Endothelial cell of umbilical vein (primary cell): ENCODE results near the gene KRTAP5-2. TPM values are rescaled to one million over a fixed set of nuclear protein-coding genes. Genes with fewer than 3 reads are reported as not detected.

Experiments used
- BruUV-seq: library from RNA; stranded (reverse); fragments of 400-500 nt; replicated peaks from 2 replicates; lab custom pipeline; 2021; lab: Mats Ljungman, UMichigan
- CTCF ChIA-PET: fragments of 300-600, 350-600 bp; sonication (Branson Sonifier 250); formaldehyde crosslinking; loops from one replicate; lab custom pipeline; 2021; ENCODE audit warnings: antibody characterized with exemption, inconsistent platforms; lab: Charles Lee
- POLR2A ChIA-PET: fragments of 300-600, 350-600 bp; sonication (Branson Sonifier 250); formaldehyde crosslinking; loops from one replicate; lab custom pipeline; 2021; ENCODE audit warnings: antibody characterized with exemption, inconsistent platforms; lab: Charles Lee
- DNase-seq: peaks from one replicate; pipeline ENCODE4 v3.0.0-alpha.2; 2011; ENCODE audit warnings: low read depth, low spot score
- FAIRE-seq: peaks from 2 replicates; lab custom pipeline; 2011; peaks lifted over from hg19 to GRCh38; lab: Jason Lieb, UNC
- H2AFZ ChIP-seq: 2 replicates; pipeline ENCODE4 v1.6.0; 2012; ENCODE audit warnings: low read depth, low read length, control low read depth, inconsistent platforms
- H3K27ac ChIP-seq: 2 replicates; pipeline ENCODE4 v1.5.1; 2011; ENCODE audit warnings: low read depth, mild to moderate bottlenecking, control low read depth, low read length, moderate library complexity; ENCODE audit not compliant: insufficient read depth
- H3K27me3 ChIP-seq, 2 experiments: 2 replicates each; pipeline versions ENCODE4 v1.6.0 to v1.6.1; 2011; ENCODE audit warnings: low read length in 2 of 2, mixed read lengths in 1 of 2; ENCODE audit not compliant: control insufficient read depth in 2 of 2, insufficient read depth in 2 of 2
- H3K36me3 ChIP-seq, 2 experiments: 2 replicates in 1 of 2; 3 replicates in 1 of 2; pipeline ENCODE4 v1.5.1; 2011; ENCODE audit warnings: low read length in 2 of 2, mild to moderate bottlenecking in 1 of 2, moderate library complexity in 1 of 2; ENCODE audit not compliant: control insufficient read depth in 2 of 2, insufficient read depth in 2 of 2; ENCODE audit errors: extremely low read depth in 1 of 2
- H3K4me1 ChIP-seq: 3 replicates; pipeline ENCODE4 v1.5.1; 2011; ENCODE audit warnings: mild to moderate bottlenecking, low read length; ENCODE audit not compliant: control insufficient read depth, insufficient read depth; ENCODE audit errors: extremely low read depth
- H3K4me2 ChIP-seq: 2 replicates; pipeline ENCODE4 v1.6.1; 2011; ENCODE audit warnings: low read length, control low read depth, mixed read lengths; ENCODE audit not compliant: insufficient read depth
- H3K4me3 ChIP-seq, 3 experiments: fragments of 200-600 bp in 1 of 3; sonication (generic), shearing (Covaris generic) in 1 of 3; replicated peaks in 1 of 3; 2 replicates each; pipeline ENCODE4 v1.5.1; 2011 to 2016; ENCODE audit warnings: control low read depth in 3 of 3, low read length in 3 of 3, mild to moderate bottlenecking in 2 of 3, inconsistent platforms in 1 of 3, low read depth in 1 of 3, moderate library complexity in 1 of 3; ENCODE audit not compliant: insufficient read depth in 1 of 3
- H3K79me2 ChIP-seq: 2 replicates; pipeline ENCODE4 v1.6.0; 2012; ENCODE audit warnings: low read length, inconsistent platforms; ENCODE audit not compliant: control insufficient read depth, insufficient read depth
- H3K9ac ChIP-seq: replicated peaks from 2 replicates; pipeline ENCODE3; 2011; ENCODE audit warnings: low read length, control low read depth; ENCODE audit not compliant: insufficient read depth; ENCODE audit errors: extremely low read depth
- H3K9me1 ChIP-seq: replicated peaks from 3 replicates; pipeline ENCODE4 v1.6.0; 2011; ENCODE audit warnings: mild to moderate bottlenecking, low read length; ENCODE audit not compliant: control insufficient read depth, insufficient read depth; ENCODE audit errors: extremely low read depth
- H3K9me3 ChIP-seq: replicated peaks from 2 replicates; pipeline ENCODE4 v1.5.1; 2012; ENCODE audit warnings: low read length, inconsistent platforms; ENCODE audit not compliant: control insufficient read depth, insufficient read depth
- H4K20me1 ChIP-seq: replicated peaks from 2 replicates; pipeline ENCODE3; 2011; ENCODE audit warnings: mild to moderate bottlenecking, low read length; ENCODE audit not compliant: control insufficient read depth, insufficient read depth; ENCODE audit errors: extremely low read depth
- CTCF ChIP-seq, 2 donors: IDR thresholded peaks; 1 replicate in 1 of 2; 2 replicates in 1 of 2; pipeline ENCODE4 v1.5.1; 2011; ENCODE audit warnings: low read length in 2 of 2, mild to moderate bottlenecking in 2 of 2, moderate library complexity in 2 of 2, control low read depth in 1 of 2, inconsistent platforms in 1 of 2, low read depth in 1 of 2; ENCODE audit not compliant: insufficient read depth in 1 of 2; ENCODE audit errors: extremely low read depth in 1 of 2
- EZH2 ChIP-seq: IDR thresholded peaks from 2 replicates; pipeline ENCODE4 v1.6.1; 2012; ENCODE audit warnings: borderline replicate concordance, low read depth, mild to moderate bottlenecking, moderate library complexity, low read length, inconsistent platforms; ENCODE audit not compliant: severe bottlenecking
- FOS ChIP-seq: IDR thresholded peaks from 2 replicates; pipeline ENCODE4 v1.6.1; 2011; ENCODE audit warnings: mild to moderate bottlenecking, low read length, moderate library complexity, borderline replicate concordance; ENCODE audit not compliant: insufficient read depth
- GATA2 ChIP-seq: IDR thresholded peaks from 2 replicates; pipeline ENCODE4 v1.7.0; 2011; ENCODE audit warnings: low read depth, mild to moderate bottlenecking, moderate library complexity, mixed read lengths, low read length; ENCODE audit not compliant: insufficient read length, insufficient read depth
- JUN ChIP-seq: IDR thresholded peaks from 2 replicates; pipeline ENCODE4 v1.6.1; 2011; ENCODE audit warnings: borderline replicate concordance, low read depth; ENCODE audit not compliant: insufficient read length, insufficient read depth
- MYC ChIP-seq: IDR thresholded peaks from one replicate; pipeline ENCODE4 v1.6.1; 2011; ENCODE audit warnings: mild to moderate bottlenecking, low read depth, low read length
- POLR2A ChIP-seq: IDR thresholded peaks from 2 replicates; pipeline ENCODE4 v1.6.1; 2012; ENCODE audit warnings: low read depth, mild to moderate bottlenecking, control low read depth, low read length
- POLR2AphosphoS5 ChIP-seq: IDR thresholded peaks from 2 replicates; pipeline ENCODE4 v1.6.1; 2012; ENCODE audit warnings: low read depth, mild to moderate bottlenecking, control low read depth, low read length, moderate library complexity; ENCODE audit not compliant: insufficient read depth
- dilution Hi-C: fragments of 300-500 bp; cut with MboI; formaldehyde crosslinking; loops from one replicate; pipeline ENCODE4 v1.15.0; 2019; ENCODE audit warnings: low sequenced_read_pairs; ENCODE audit not compliant: extremely low pct_ligation_motif_present
- intact Hi-C: fragments of 100-400 bp; cut with micrococcal nuclease; formaldehyde crosslinking; loops from one replicate; pipeline ENCODE4 v1.10.0; 2022
- polyA plus RNA-seq, 4 experiments: library from polyadenylated mRNA; depleted of rRNA in 3 of 4; stranded (reverse) in 3 of 4; unstranded in 1 of 4; fragments of >200 nt; gene quantifications; 2 replicates each; pipeline versions ENCODE4 v1.2.1 to v1.2.3, GENCODE V29; 2011 to 2012; ENCODE audit warnings: missing spikeins in 1 of 4
- total RNA-seq: library from RNA; stranded (reverse); gene quantifications from 2 replicates; pipeline ENCODE4 v1.2.3, GENCODE V29; 2021
- TF ChIP-seq, protein P1 (sequence below): IDR thresholded peaks from 2 replicates; pipeline ENCODE4 v1.6.1; 2011; ENCODE audit not compliant: insufficient read depth, insufficient read length

The KRTAP5-2 gene
- total and polyA plus RNA-seq, 2 donors (not counting 3 experiments of a cell fraction or from before 2014, with no cell fraction given), result not detected

DNA sequence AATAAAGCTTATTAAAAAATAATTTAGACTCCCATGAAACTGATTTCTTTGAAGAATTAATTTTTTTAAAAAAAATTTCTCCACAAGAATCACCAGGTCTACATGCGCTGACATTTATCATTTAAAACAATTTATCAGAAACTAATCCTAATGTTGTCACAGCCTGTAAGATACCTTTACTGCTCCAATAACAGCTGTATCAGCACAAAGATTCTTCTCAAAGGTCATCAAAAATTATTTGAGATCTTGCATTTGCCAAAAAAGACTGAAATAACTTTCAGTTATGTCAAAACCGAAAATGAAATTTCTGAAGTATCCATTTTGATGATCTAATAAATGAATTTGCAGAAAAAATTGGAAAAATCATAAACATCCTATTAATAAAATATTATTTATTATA is 39.5 kb upstream of the KRTAP5-2 start:
- intact Hi-C loops (loop anchor here (5.0 kb wide), 1 partner anchor 50 kb away; the partner anchor contains the start of gene KRTAP5-1), dilution Hi-C loops (no loop called here)
- Histone ChIP-seq H3K4me1 (peaks cover 11% of the 10 kb centered on the region), H3K9me3 (no peaks in the 10 kb centered on the region), H3K27ac (no peak overlapping the region), H4K20me1 (no peaks in the 10 kb centered on the region), H2AFZ (no peak overlapping the region), H3K27me3 (peaks cover 2 to 3% of the 10 kb centered on the region in 2 experiments), H3K9ac (no peak overlapping the region), H3K4me3 (no peak overlapping the region), H3K79me2 (no peaks in the 10 kb centered on the region), H3K36me3 (no peaks in the 10 kb centered on the region), H3K4me2 (no peak overlapping the region), H3K9me1 (no peaks in the 10 kb centered on the region)
- ChIA-PET POLR2A (no interaction called here), CTCF (interaction anchor here (0.7 to 4.9 kb wide), 5 partner anchors 9 to 245 kb away, joined by 3 to 74 read pairs (median 4); no protein-coding TSS in a partner anchor)
- no peak for FAIRE-seq
- no peak for TF ChIP-seq CTCF (IDR thresholded peaks at IDR 0.05; ENCODE audit: extremely low read depth in 1 of 2, insufficient read depth in 1 of 2, low read depth in 1 of 2, low read length in 2 of 2)
- no peak for TF ChIP-seq GATA2
- TF ChIP-seq, protein P1, sequence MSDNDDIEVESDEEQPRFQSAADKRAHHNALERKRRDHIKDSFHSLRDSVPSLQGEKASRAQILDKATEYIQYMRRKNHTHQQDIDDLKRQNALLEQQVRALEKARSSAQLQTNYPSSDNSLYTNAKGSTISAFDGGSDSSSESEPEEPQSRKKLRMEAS, result no peak
- no peak for TF ChIP-seq EZH2
- no peak for TF ChIP-seq MYC
- no peak for TF ChIP-seq FOS
- no peak for TF ChIP-seq POLR2A
- no peak for TF ChIP-seq POLR2AphosphoS5
- no peak for TF ChIP-seq JUN
- BruUV-seq, result no TSS peak
- DNase-seq, result no peak
